ENCODE results near the gene FMO2.

FMO2 gene

GRCh38 chr1:171185091-171185490, at the start of gene FMO2:
Gene FMO2 (plus strand): TSS chr1:171185300. CDS start chr1:171185714, 414 bp downstream.
- no peak for DNase-seq

- no peak for DNase-seq
Observed at GRCh38 chr1:171137580-171137979, 47.5 kb upstream of the FMO2 start.

GRCh38 chr1:171138980-171139379, 46.1 kb upstream of the FMO2 start:
- no peak for DNase-seq

GRCh38 chr1:171139890-171140289, 45.2 kb upstream of the FMO2 start:
- DNase-seq = no peak

GRCh38 chr1:171140401-171140800, 44.7 kb upstream of the FMO2 start:
- no peak for DNase-seq

GRCh38 chr1:171140956-171141687, 44.0 kb upstream of the FMO2 start:
- no peak for DNase-seq

GRCh38 chr1:171141688-171142415, 43.2 kb upstream of the FMO2 start:
- peak; percentile 50 for DNase-seq

- peak; percentile 38 for DNase-seq
Observed at GRCh38 chr1:171142416-171143385, 42.4 kb upstream of the FMO2 start.

- no peak for DNase-seq
Observed at GRCh38 chr1:171150156-171150555, 34.9 kb upstream of the FMO2 start.

- DNase-seq = no peak
Observed at GRCh38 chr1:171152549-171152948, 32.6 kb upstream of the FMO2 start.

GRCh38 chr1:171155484-171155883, 29.6 kb upstream of the FMO2 start:
- no peak for DNase-seq

- DNase-seq = no peak
Observed at GRCh38 chr1:171158096-171158495, 27.0 kb upstream of the FMO2 start.

GRCh38 chr1:171158551-171158950, 26.5 kb upstream of the FMO2 start:
- DNase-seq = no peak

- no peak for DNase-seq
Observed at GRCh38 chr1:171159148-171159547, 26.0 kb upstream of the FMO2 start.

- DNase-seq = no peak
Observed at GRCh38 chr1:171160211-171160610, 24.9 kb upstream of the FMO2 start.

- DNase-seq = no peak
Observed at GRCh38 chr1:171160639-171161354, 24.3 kb upstream of the FMO2 start.

- no peak for DNase-seq
Observed at GRCh38 chr1:171161431-171161830, 23.7 kb upstream of the FMO2 start.

- no peak for DNase-seq
Observed at GRCh38 chr1:171166361-171166760, 18.7 kb upstream of the FMO2 start.

GRCh38 chr1:171167785-171168184, 17.3 kb upstream of the FMO2 start:
- no peak for DNase-seq

- no peak for DNase-seq
Observed at GRCh38 chr1:171172471-171172870, 12.6 kb upstream of the FMO2 start.

- DNase-seq = no peak
Observed at GRCh38 chr1:171173069-171173468, 12.0 kb upstream of the FMO2 start.

GRCh38 chr1:171174560-171175294, 10.4 kb upstream of the FMO2 start:
- no peak for DNase-seq
